Loucy (cell line): ENCODE results near the gene MNT.

Experiments used
- CTCF ChIP-seq: fragments of 200-600 bp; sonication (generic); conservative IDR thresholded peaks from 2 replicates; pipeline ENCODE4 v1.5.1; 2014; ENCODE audit warnings: mild to moderate bottlenecking, antibody characterized with exemption, low read length
- EZH2phosphoT487 ChIP-seq: fragments of 200-600 bp; IDR thresholded peaks from 2 replicates; pipeline ENCODE4 v1.6.1; 2018; ENCODE audit warnings: antibody characterized with exemption, mild to moderate bottlenecking, moderate library complexity, borderline replicate concordance

DNA sequence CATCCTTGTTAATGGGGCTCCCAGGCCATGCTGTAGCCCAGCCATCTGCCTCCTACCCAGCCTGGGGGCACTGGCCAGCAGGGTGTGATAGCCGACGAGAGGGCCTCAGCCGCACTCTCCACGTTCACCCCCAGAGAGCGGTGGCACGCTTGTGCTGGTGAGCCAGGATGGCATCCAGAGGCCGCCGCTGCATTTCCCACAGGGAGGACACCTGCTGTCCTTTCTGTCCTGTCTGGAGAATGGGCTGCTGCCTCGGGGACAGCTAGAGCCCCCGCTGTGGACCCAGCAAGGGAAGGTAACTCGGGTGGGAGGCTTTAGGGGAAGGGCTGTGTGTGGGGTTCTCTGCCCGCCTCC, 36.1 kb downstream of the MNT start:
- TF ChIP-seq CTCF (no peak), EZH2phosphoT487 (no peak)
